Brain microvascular endothelial cell (primary cell): Measurements from ENCODE around the gene GRID2IP.

Source experiments
- DNase-seq: peaks from one replicate; pipeline ENCODE4 v3.0.0-alpha.2; 2020
- H3K27ac ChIP-seq: fragments of 250-450 bp; sonication (Bioruptor Pico); 2 replicates; pipeline ENCODE4 v1.5.1; 2020; ENCODE audit warnings: mild to moderate bottlenecking, moderate library complexity
- H3K27me3 ChIP-seq: fragments of 250-450 bp; sonication (Bioruptor Pico); replicated peaks from 2 replicates; pipeline ENCODE4 v1.5.1; 2020; ENCODE audit warnings: mild to moderate bottlenecking
- H3K36me3 ChIP-seq: fragments of 250-450 bp; sonication (Bioruptor Pico); replicated peaks from 2 replicates; pipeline ENCODE4 v1.5.1; 2020; ENCODE audit warnings: mild to moderate bottlenecking
- H3K4me3 ChIP-seq: 2 replicates; pipeline ENCODE4 v1.5.1; 2011; ENCODE audit warnings: low read depth, mild to moderate bottlenecking, control low read depth, low read length, moderate library complexity
- CTCF ChIP-seq: IDR thresholded peaks from 2 replicates; pipeline ENCODE4 v1.5.1; 2011; ENCODE audit warnings: low read depth, mild to moderate bottlenecking, moderate library complexity, low read length, control low read depth, inconsistent platforms; ENCODE audit errors: missing control alignments
- in situ Hi-C: cut with HindIII; loops from 2 replicates; pipeline ENCODE4 v1.10.0; 2017; ENCODE audit warnings: low sequenced_read_pairs, low pct_ligation_motif_present

The GRID2IP gene

GRCh38 chr7:6553448-6554044 is 2.3 kb upstream of the GRID2IP start:
- H3K4me3 ChIP-seq: no peak overlapping the region
- in situ Hi-C loops: no loop called here

GRCh38 chr7:6547400-6547799 is 3.9 kb downstream of the GRID2IP start:
- in situ Hi-C loops: no loop called here
- Histone ChIP-seq H3K27me3 (no peaks in the 10 kb centered on the region), H3K4me3 (no peak overlapping the region), H3K27ac (no peak overlapping the region), H3K36me3 (no peaks in the 10 kb centered on the region)
- no peak for TF ChIP-seq CTCF
- no peak for DNase-seq

More at GRCh38 chr7:6553448-6554044, 2.3 kb upstream of the GRID2IP start:
- Histone ChIP-seq H3K36me3 (no peaks in the 10 kb centered on the region), H3K27ac (no peak overlapping the region), H3K27me3 (no peaks in the 10 kb centered on the region)
- peak; percentile 36 for TF ChIP-seq CTCF
- DNase-seq: no peak

- H3K4me3 ChIP-seq: no peak overlapping the region
- in situ Hi-C loops: no loop called here
- H3K36me3 ChIP-seq: no peaks in the 10 kb centered on the region
- no peak overlapping the region for H3K27ac ChIP-seq
- no peaks in the 10 kb centered on the region for H3K27me3 ChIP-seq
- no peak for DNase-seq
- TF ChIP-seq CTCF: no peak
These were observed 4.6 kb downstream of the GRID2IP start for GRCh38 chr7:6546498-6547251.

GRCh38 chr7:6545398-6546126 is 5.7 kb downstream of the GRID2IP start:
- H3K27ac ChIP-seq: no peak overlapping the region
- no peak for TF ChIP-seq CTCF
- in situ Hi-C loops: no loop called here
- no peak overlapping the region for H3K4me3 ChIP-seq
- H3K36me3 ChIP-seq: no peaks in the 10 kb centered on the region
- H3K27me3 ChIP-seq: no peaks in the 10 kb centered on the region
- DNase-seq: no peak

- in situ Hi-C loops: no loop called here
- Histone ChIP-seq H3K4me3 (no peak overlapping the region), H3K27me3 (no peaks in the 10 kb centered on the region), H3K36me3 (no peaks in the 10 kb centered on the region), H3K27ac (no peak overlapping the region)
- no peak for DNase-seq
- no peak for TF ChIP-seq CTCF
These were observed 8.9 kb downstream of the GRID2IP start for GRCh38 chr7:6542368-6542767.
